DND-41 (cell line): ENCODE data around the gene SIPA1.

Source experiments
- EZH2 ChIP-seq: IDR thresholded peaks from 3 replicates; pipeline ENCODE4 v1.6.1; 2012; ENCODE audit warnings: borderline replicate concordance, low read depth, mild to moderate bottlenecking, moderate library complexity, low read length, inconsistent platforms; ENCODE audit not compliant: severe bottlenecking
- TF ChIP-seq, protein P1 (sequence below): IDR thresholded peaks from 2 replicates; pipeline ENCODE4 v1.5.1; 2012; ENCODE audit warnings: borderline replicate concordance, low read length, moderate library complexity, mild to moderate bottlenecking; ENCODE audit not compliant: poor library complexity, severe bottlenecking; ENCODE audit errors: extremely low read depth

DNA sequence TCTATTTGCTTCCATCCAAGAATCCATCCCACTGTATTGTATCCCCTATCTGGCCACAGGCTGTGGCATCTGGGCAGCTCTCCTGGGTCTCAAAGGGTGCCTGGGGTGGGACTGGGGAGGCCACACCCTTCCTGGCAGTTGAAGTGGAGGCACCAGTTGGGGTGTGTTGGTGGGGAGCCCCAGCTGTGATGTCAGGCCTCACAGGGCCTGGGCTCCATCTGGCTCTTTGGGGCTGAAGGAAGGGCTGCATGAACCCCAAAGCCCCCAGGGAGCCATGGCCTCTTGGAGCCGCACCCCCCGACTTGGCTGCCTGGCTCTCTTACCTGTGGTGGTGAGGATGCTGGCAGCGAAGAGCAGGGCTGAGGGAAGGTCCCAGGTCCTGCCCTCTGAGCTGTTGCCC, 42.8 kb upstream of the SIPA1 start:
- TF ChIP-seq, protein P1, sequence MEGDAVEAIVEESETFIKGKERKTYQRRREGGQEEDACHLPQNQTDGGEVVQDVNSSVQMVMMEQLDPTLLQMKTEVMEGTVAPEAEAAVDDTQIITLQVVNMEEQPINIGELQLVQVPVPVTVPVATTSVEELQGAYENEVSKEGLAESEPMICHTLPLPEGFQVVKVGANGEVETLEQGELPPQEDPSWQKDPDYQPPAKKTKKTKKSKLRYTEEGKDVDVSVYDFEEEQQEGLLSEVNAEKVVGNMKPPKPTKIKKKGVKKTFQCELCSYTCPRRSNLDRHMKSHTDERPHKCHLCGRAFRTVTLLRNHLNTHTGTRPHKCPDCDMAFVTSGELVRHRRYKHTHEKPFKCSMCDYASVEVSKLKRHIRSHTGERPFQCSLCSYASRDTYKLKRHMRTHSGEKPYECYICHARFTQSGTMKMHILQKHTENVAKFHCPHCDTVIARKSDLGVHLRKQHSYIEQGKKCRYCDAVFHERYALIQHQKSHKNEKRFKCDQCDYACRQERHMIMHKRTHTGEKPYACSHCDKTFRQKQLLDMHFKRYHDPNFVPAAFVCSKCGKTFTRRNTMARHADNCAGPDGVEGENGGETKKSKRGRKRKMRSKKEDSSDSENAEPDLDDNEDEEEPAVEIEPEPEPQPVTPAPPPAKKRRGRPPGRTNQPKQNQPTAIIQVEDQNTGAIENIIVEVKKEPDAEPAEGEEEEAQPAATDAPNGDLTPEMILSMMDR, result no peak
- TF ChIP-seq EZH2, result no peak
